Peyer's patch (tissue), 4 donors: ENCODE data around the gene RAB8B. TPM values are rescaled to one million over a fixed set of nuclear protein-coding genes. Genes with fewer than 3 reads are reported as not detected.

Experiments
- DNase-seq, 3 donors: peaks; one replicate each; pipeline ENCODE4 v3.0.0-alpha.2; 2017 to 2019
- H3K27ac ChIP-seq, 4 donors: fragments of 200-600 bp; sonication (generic); one replicate each; pipeline ENCODE4 v1.5.1; 2016 to 2019
- H3K27me3 ChIP-seq, 2 donors: fragments of 200-600 bp; sonication (generic); one replicate each; pipeline ENCODE4 v1.5.1; 2019
- H3K36me3 ChIP-seq, 3 donors: fragments of 200-600 bp; sonication (generic); one replicate each; pipeline ENCODE4 v1.5.1; 2016 to 2019
- H3K4me1 ChIP-seq, 4 donors: fragments of 200-600 bp; sonication (generic); one replicate each; pipeline ENCODE4 v1.5.1; 2016 to 2019
- H3K4me3 ChIP-seq, 4 donors: fragments of 200-600 bp; sonication (generic); 1 replicate in 3 of 4; 2 replicates in 1 of 4; pipeline ENCODE4 v1.5.1; 2016 to 2019; ENCODE audit warnings: mild to moderate bottlenecking in 1 of 4
- H3K9me3 ChIP-seq, 4 donors: fragments of 200-600 bp; sonication (generic); one replicate each; pipeline ENCODE4 v1.5.1; 2016 to 2019; ENCODE audit warnings: mild to moderate bottlenecking in 1 of 4
- CTCF ChIP-seq, 6 experiments: fragments of 450-650 bp in 4 of 6; fragments of 200-600 bp in 2 of 6; sonication (generic) in 1 of 6; IDR thresholded peaks; one replicate each; pipeline ENCODE4 v1.5.1; 2017 to 2019; ENCODE audit warnings: antibody characterized with exemption in 6 of 6, mild to moderate bottlenecking in 3 of 6, moderate library complexity in 1 of 6
- POLR2A ChIP-seq, 2 donors: fragments of 450-650 bp; IDR thresholded peaks; one replicate each; pipeline ENCODE4 v1.5.1; 2017; ENCODE audit warnings: antibody characterized with exemption in 2 of 2, mild to moderate bottlenecking in 2 of 2, moderate library complexity in 2 of 2
- total RNA-seq, 4 donors: library from RNA; depleted of rRNA; stranded (reverse); fragments of >200 nt; gene quantifications; one replicate each; pipeline ENCODE4 v1.1.0, GENCODE V29; 2016

RAB8B gene
- total RNA-seq, 4 donors from 2014 or later = 11.7 to 35.5 (median 25.3) TPM

GRCh38 chr15:63263519-63263918 lies 74.1 kb downstream of the RAB8B start:
- Histone ChIP-seq H3K27me3 (no peaks in the 10 kb centered on the region), H3K36me3 (peaks cover 0 to 38% (median 0%) of the 10 kb centered on the region in 3 donors), H3K27ac (no peak overlapping the region), H3K4me3 (no peak overlapping the region), H3K4me1 (no peaks in the 10 kb centered on the region), H3K9me3 (no peaks in the 10 kb centered on the region)
- no peak for TF ChIP-seq CTCF (IDR thresholded peaks at IDR 0.05)
- no peak for TF ChIP-seq POLR2A (IDR thresholded peaks at IDR 0.05)
- no peak for DNase-seq

GRCh38 chr15:63264688-63265293 lies 75.4 kb downstream of the RAB8B start:
- Histone ChIP-seq H3K27ac (no peak overlapping the region), H3K27me3 (no peaks in the 10 kb centered on the region), H3K4me1 (no peaks in the 10 kb centered on the region), H3K4me3 (no peak overlapping the region), H3K36me3 (peaks cover 0 to 25% (median 0%) of the 10 kb centered on the region in 3 donors), H3K9me3 (no peaks in the 10 kb centered on the region)
- no peak for DNase-seq
- TF ChIP-seq POLR2A (IDR thresholded peaks at IDR 0.05) (no peak), CTCF (IDR thresholded peaks at IDR 0.05) (no peak)

GRCh38 chr15:63274427-63274826 lies 85.0 kb downstream of the RAB8B start:
- no peak for DNase-seq
- no peak overlapping the region for H3K4me3 ChIP-seq
- peaks cover 0 to 7% (median 2%) of the 10 kb centered on the region in 4 donors for H3K4me1 ChIP-seq
- no peaks in the 10 kb centered on the region for H3K9me3 ChIP-seq
- TF ChIP-seq CTCF (IDR thresholded peaks at IDR 0.05) = no peak
- TF ChIP-seq POLR2A (IDR thresholded peaks at IDR 0.05) = no peak
- no peaks in the 10 kb centered on the region for H3K36me3 ChIP-seq
- H3K27me3 ChIP-seq = no peaks in the 10 kb centered on the region
- H3K27ac ChIP-seq = no peak overlapping the region

GRCh38 chr15:63276342-63277037 lies 87.1 kb downstream of the RAB8B start:
- DNase-seq = no peak
- TF ChIP-seq POLR2A (IDR thresholded peaks at IDR 0.05) (no peak), CTCF (IDR thresholded peaks at IDR 0.05) (no peak)
- H3K9me3 ChIP-seq = no peaks in the 10 kb centered on the region
- peak overlapping the region; percentile 76 to 89 (median 85) for H3K27ac ChIP-seq
- H3K36me3 ChIP-seq = no peaks in the 10 kb centered on the region
- no peaks in the 10 kb centered on the region for H3K27me3 ChIP-seq
- peaks cover 0 to 7% (median 2%) of the 10 kb centered on the region in 4 donors for H3K4me1 ChIP-seq
- peak overlapping the region; percentile 83 to 91 (median 86) for H3K4me3 ChIP-seq

- Histone ChIP-seq H3K27ac (peak within 1 kb of the TSS; percentile 76 to 89 (median 85)), H3K36me3 (no peaks in the 10 kb centered on the region), H3K27me3 (no peaks in the 10 kb centered on the region), H3K4me3 (peak within 1 kb of the TSS; percentile 83 to 91 (median 86)), H3K9me3 (no peaks in the 10 kb centered on the region), H3K4me1 (peaks cover 0 to 7% (median 2%) of the 10 kb centered on the region in 4 donors)
- peak; percentile 86 to 93 (median 90) for DNase-seq
- peak; percentile 24 to 47 for TF ChIP-seq POLR2A (IDR thresholded peaks at IDR 0.05)
- TF ChIP-seq CTCF (IDR thresholded peaks at IDR 0.05) = peak in 1 of 6 experiments; percentile 4
Measured at GRCh38 chr15:63277038-63277892, 87.9 kb downstream of the RAB8B start, which contains the start of gene APH1B. Gene APH1B, plus strand, starts transcription at chr15:63277605. Its CDS starts 19 bp downstream, at chr15:63277624.
